Stimulated activated naive CD8-positive, alpha-beta T cell treated with anti-CD3 and anti-CD28 coated beads, Interleukin-15, Interleukin-2, amounts not matched to agents 100 ng/mL and 50 ng/mL, for 24 hours (primary cell): ENCODE data around the gene SMIM43.

Experiments used
- H3K27ac Mint-ChIP-seq: one replicate; pipeline ENCODE4 v1.8.0; 2021; ENCODE audit warnings: mild to moderate bottlenecking, mixed read lengths
- H3K27me3 Mint-ChIP-seq: one replicate; pipeline ENCODE4 v1.8.0; 2021; ENCODE audit warnings: mixed read lengths
- H3K36me3 Mint-ChIP-seq: one replicate; pipeline ENCODE4 v1.8.0; 2021; ENCODE audit warnings: low read depth, mixed read lengths
- H3K4me1 Mint-ChIP-seq: one replicate; pipeline ENCODE4 v1.8.0; 2021; ENCODE audit warnings: low read depth, mixed read lengths
- H3K4me3 Mint-ChIP-seq: one replicate; pipeline ENCODE4 v1.8.0; 2021; ENCODE audit warnings: mild to moderate bottlenecking, mixed read lengths
- H3K9me3 Mint-ChIP-seq: one replicate; pipeline ENCODE4 v1.8.0; 2021; ENCODE audit warnings: mixed read lengths

The SMIM43 gene

GRCh38 chr4:121789960-121790829, 25.2 kb upstream of the SMIM43 start:
- Mint-ChIP-seq H3K4me3 (no peak overlapping the region), H3K4me1 (no peaks in the 10 kb centered on the region), H3K9me3 (no peaks in the 10 kb centered on the region), H3K36me3 (no peaks in the 10 kb centered on the region), H3K27me3 (peaks cover 22% of the 10 kb centered on the region), H3K27ac (no peak overlapping the region)

GRCh38 chr4:121789455-121789854, 24.5 kb upstream of the SMIM43 start:
- H3K27ac Mint-ChIP-seq = no peak overlapping the region
- no peaks in the 10 kb centered on the region for H3K4me1 Mint-ChIP-seq
- peaks cover 29% of the 10 kb centered on the region for H3K27me3 Mint-ChIP-seq
- no peaks in the 10 kb centered on the region for H3K9me3 Mint-ChIP-seq
- no peak overlapping the region for H3K4me3 Mint-ChIP-seq
- H3K36me3 Mint-ChIP-seq = no peaks in the 10 kb centered on the region

GRCh38 chr4:121788896-121789295, 23.9 kb upstream of the SMIM43 start:
- Mint-ChIP-seq H3K9me3 (no peaks in the 10 kb centered on the region), H3K27me3 (peaks cover 33% of the 10 kb centered on the region), H3K27ac (no peak overlapping the region), H3K4me3 (no peak overlapping the region), H3K4me1 (no peaks in the 10 kb centered on the region), H3K36me3 (no peaks in the 10 kb centered on the region)

- no peaks in the 10 kb centered on the region for H3K4me1 Mint-ChIP-seq
- H3K27ac Mint-ChIP-seq = no peak overlapping the region
Observed at GRCh38 chr4:121786221-121786620, 21.3 kb upstream of the SMIM43 start.

GRCh38 chr4:121785479-121785878, 20.5 kb upstream of the SMIM43 start:
- Mint-ChIP-seq H3K27ac (no peak overlapping the region), H3K36me3 (no peaks in the 10 kb centered on the region), H3K27me3 (peaks cover 46% of the 10 kb centered on the region), H3K9me3 (no peaks in the 10 kb centered on the region), H3K4me1 (no peaks in the 10 kb centered on the region), H3K4me3 (no peak overlapping the region)

More at GRCh38 chr4:121786221-121786620, 21.3 kb upstream of the SMIM43 start:
- H3K4me3 Mint-ChIP-seq = no peak overlapping the region
- no peaks in the 10 kb centered on the region for H3K9me3 Mint-ChIP-seq
- H3K36me3 Mint-ChIP-seq = no peaks in the 10 kb centered on the region
- peaks cover 46% of the 10 kb centered on the region for H3K27me3 Mint-ChIP-seq

GRCh38 chr4:121784975-121785374, 20.0 kb upstream of the SMIM43 start:
- peaks cover 43% of the 10 kb centered on the region for H3K27me3 Mint-ChIP-seq
- H3K36me3 Mint-ChIP-seq = no peaks in the 10 kb centered on the region
- no peak overlapping the region for H3K4me3 Mint-ChIP-seq
- H3K4me1 Mint-ChIP-seq = no peaks in the 10 kb centered on the region
- no peak overlapping the region for H3K27ac Mint-ChIP-seq
- H3K9me3 Mint-ChIP-seq = no peaks in the 10 kb centered on the region

- Mint-ChIP-seq H3K27ac (no peak overlapping the region), H3K4me1 (no peaks in the 10 kb centered on the region), H3K4me3 (no peak overlapping the region), H3K36me3 (no peaks in the 10 kb centered on the region), H3K9me3 (no peaks in the 10 kb centered on the region), H3K27me3 (peaks cover 42% of the 10 kb centered on the region)
Observed at GRCh38 chr4:121784401-121784800, 19.4 kb upstream of the SMIM43 start.

GRCh38 chr4:121783210-121783609, 18.2 kb upstream of the SMIM43 start:
- H3K27ac Mint-ChIP-seq = no peak overlapping the region
- H3K27me3 Mint-ChIP-seq = peaks cover 37% of the 10 kb centered on the region
- no peak overlapping the region for H3K4me3 Mint-ChIP-seq
- H3K9me3 Mint-ChIP-seq = no peaks in the 10 kb centered on the region
- no peaks in the 10 kb centered on the region for H3K4me1 Mint-ChIP-seq
- H3K36me3 Mint-ChIP-seq = no peaks in the 10 kb centered on the region

GRCh38 chr4:121778991-121779628, 14.1 kb upstream of the SMIM43 start:
- Mint-ChIP-seq H3K4me3 (no peak overlapping the region), H3K27ac (no peak overlapping the region), H3K27me3 (peaks cover 26% of the 10 kb centered on the region), H3K36me3 (no peaks in the 10 kb centered on the region), H3K9me3 (no peaks in the 10 kb centered on the region), H3K4me1 (no peaks in the 10 kb centered on the region)

- H3K9me3 Mint-ChIP-seq = no peaks in the 10 kb centered on the region
- H3K27me3 Mint-ChIP-seq = peaks cover 18% of the 10 kb centered on the region
- no peaks in the 10 kb centered on the region for H3K4me1 Mint-ChIP-seq
- no peaks in the 10 kb centered on the region for H3K36me3 Mint-ChIP-seq
- no peak overlapping the region for H3K27ac Mint-ChIP-seq
- no peak overlapping the region for H3K4me3 Mint-ChIP-seq
Observed at GRCh38 chr4:121777625-121778024, 12.7 kb upstream of the SMIM43 start.

GRCh38 chr4:121776610-121777401, 11.8 kb upstream of the SMIM43 start:
- H3K27ac Mint-ChIP-seq = no peak overlapping the region
- H3K4me3 Mint-ChIP-seq = no peak overlapping the region
- no peaks in the 10 kb centered on the region for H3K4me1 Mint-ChIP-seq
- no peaks in the 10 kb centered on the region for H3K9me3 Mint-ChIP-seq
- no peaks in the 10 kb centered on the region for H3K36me3 Mint-ChIP-seq
- peaks cover 24% of the 10 kb centered on the region for H3K27me3 Mint-ChIP-seq

- Mint-ChIP-seq H3K27ac (no peak overlapping the region), H3K4me3 (no peak overlapping the region), H3K9me3 (no peaks in the 10 kb centered on the region), H3K36me3 (no peaks in the 10 kb centered on the region), H3K4me1 (no peaks in the 10 kb centered on the region), H3K27me3 (peaks cover 30% of the 10 kb centered on the region)
Observed at GRCh38 chr4:121773883-121774282, 8.9 kb upstream of the SMIM43 start.

GRCh38 chr4:121771869-121772268, 6.9 kb upstream of the SMIM43 start:
- H3K4me3 Mint-ChIP-seq = no peak overlapping the region
- no peaks in the 10 kb centered on the region for H3K9me3 Mint-ChIP-seq
- H3K4me1 Mint-ChIP-seq = no peaks in the 10 kb centered on the region
- no peaks in the 10 kb centered on the region for H3K36me3 Mint-ChIP-seq
- no peak overlapping the region for H3K27ac Mint-ChIP-seq
- H3K27me3 Mint-ChIP-seq = peaks cover 39% of the 10 kb centered on the region

GRCh38 chr4:121769341-121769740, 4.4 kb upstream of the SMIM43 start:
- Mint-ChIP-seq H3K9me3 (no peaks in the 10 kb centered on the region), H3K27ac (no peak overlapping the region), H3K36me3 (no peaks in the 10 kb centered on the region), H3K4me1 (peaks cover 8% of the 10 kb centered on the region), H3K27me3 (peaks cover 55% of the 10 kb centered on the region), H3K4me3 (no peak overlapping the region)

- Mint-ChIP-seq H3K4me3 (no peak overlapping the region), H3K36me3 (no peaks in the 10 kb centered on the region), H3K4me1 (peaks cover 12% of the 10 kb centered on the region), H3K27me3 (peaks cover 70% of the 10 kb centered on the region), H3K9me3 (no peaks in the 10 kb centered on the region), H3K27ac (no peak overlapping the region)
Observed at GRCh38 chr4:121767166-121767565, 2.2 kb upstream of the SMIM43 start.
